Colonic mucosa (tissue), 4 donors: ENCODE data around the gene PLEKHM3. TPM values are rescaled to one million over a fixed set of nuclear protein-coding genes. Genes with fewer than 3 reads are reported as not detected.

ENCODE experiments used
- DNase-seq: peaks from one replicate; pipeline ENCODE4 v3.0.0-alpha.2; 2020
- H3K27ac ChIP-seq: fragments of 200-600 bp; one replicate; pipeline ENCODE4 v1.8.0; 2021
- H3K27me3 ChIP-seq: fragments of 200-600 bp; one replicate; pipeline ENCODE4 v1.8.0; 2021
- H3K36me3 ChIP-seq: fragments of 200-600 bp; one replicate; pipeline ENCODE4 v1.8.0; 2021
- H3K4me1 ChIP-seq: fragments of 200-600 bp; one replicate; pipeline ENCODE4 v1.8.0; 2021; ENCODE audit warnings: mild to moderate bottlenecking
- H3K4me3 ChIP-seq: fragments of 200-600 bp; one replicate; pipeline ENCODE4 v1.8.0; 2021
- H3K9ac ChIP-seq, 2 donors: one replicate each; pipeline ENCODE4 v1.7.0; 2013; ENCODE audit warnings: control low read depth in 2 of 2, low read depth in 2 of 2, low read length in 2 of 2
- H3K9me3 ChIP-seq: fragments of 200-600 bp; one replicate; pipeline ENCODE4 v1.8.0; 2021
- CTCF ChIP-seq: fragments of 200-600 bp; IDR thresholded peaks from one replicate; pipeline ENCODE4 v1.8.0; 2022; ENCODE audit warnings: antibody characterized with exemption, mild to moderate bottlenecking
- intact Hi-C: fragments of 100-400 bp; cut with DNase I; formaldehyde crosslinking; loops from one replicate; pipeline ENCODE4 v1.14.1; 2022
- total RNA-seq, 2 donors: library from RNA; stranded (reverse); fragmentation: NEBNext Ultra II Directional in 1 of 2; extraction: Animal tissue kit (Norgen Biotek cat#: 25700) in 1 of 2; gene quantifications; one replicate each; pipeline ENCODE4 v1.2.1, GENCODE V29; 2021
- donor health status: healthy.
- donor health status: DM: no; HTN: no; CAD: no.
- donor health status: DM: no; HTN: no; CAD: no.

The PLEKHM3 gene
- total RNA-seq, 2 donors from 2014 or later: 5.7 to 8.3 TPM

- Histone ChIP-seq H3K27ac (peak overlapping the region; percentile 76), H3K4me3 (no peak overlapping the region), H3K9ac (peak overlapping the region; percentile 8 to 65), H3K27me3 (no peaks in the 10 kb centered on the region), H3K36me3 (no peaks in the 10 kb centered on the region), H3K4me1 (peaks cover 7% of the 10 kb centered on the region), H3K9me3 (no peaks in the 10 kb centered on the region)
- DNase-seq: no peak
- intact Hi-C loops: loop anchor here (5.0 kb wide), 1 partner anchor 64 kb away; the partner anchor contains the start of gene FZD5
- TF ChIP-seq CTCF: no peak
Measured at GRCh38 chr2:207830778-207831438, 194.4 kb downstream of the PLEKHM3 start.

GRCh38 chr2:207828361-207829057, 196.8 kb downstream of the PLEKHM3 start:
- Histone ChIP-seq H3K27me3 (no peaks in the 10 kb centered on the region), H3K36me3 (no peaks in the 10 kb centered on the region), H3K4me1 (peaks cover 7% of the 10 kb centered on the region), H3K4me3 (no peak overlapping the region), H3K9me3 (no peaks in the 10 kb centered on the region), H3K27ac (peak overlapping the region; percentile 76), H3K9ac (peak overlapping the region in 1 of 2 donors; percentile 54)
- DNase-seq: peak; percentile 67
- intact Hi-C loops: no loop called here
- no peak for TF ChIP-seq CTCF

GRCh38 chr2:207825978-207826377, 199.3 kb downstream of the PLEKHM3 start:
- Histone ChIP-seq H3K4me3 (no peak overlapping the region), H3K4me1 (peaks cover 7% of the 10 kb centered on the region), H3K9ac (no peak overlapping the region), H3K27ac (no peak overlapping the region), H3K27me3 (no peaks in the 10 kb centered on the region), H3K9me3 (no peaks in the 10 kb centered on the region), H3K36me3 (no peaks in the 10 kb centered on the region)
- intact Hi-C loops: no loop called here
- no peak for DNase-seq
- TF ChIP-seq CTCF: no peak

- H3K9ac ChIP-seq: no peak overlapping the region
- H3K27me3 ChIP-seq: no peaks in the 10 kb centered on the region
- TF ChIP-seq CTCF: no peak
- peaks cover 7% of the 10 kb centered on the region for H3K4me1 ChIP-seq
- DNase-seq: no peak
- H3K27ac ChIP-seq: no peak overlapping the region
- H3K4me3 ChIP-seq: no peak overlapping the region
- H3K36me3 ChIP-seq: no peaks in the 10 kb centered on the region
- intact Hi-C loops: no loop called here
- no peaks in the 10 kb centered on the region for H3K9me3 ChIP-seq
Measured at GRCh38 chr2:207825045-207825954, 200.0 kb downstream of the PLEKHM3 start.

- H3K4me1 ChIP-seq: peaks cover 3% of the 10 kb centered on the region
- no peak overlapping the region for H3K27ac ChIP-seq
- intact Hi-C loops: no loop called here
- H3K27me3 ChIP-seq: no peaks in the 10 kb centered on the region
- H3K4me3 ChIP-seq: no peak overlapping the region
- H3K9ac ChIP-seq: no peak overlapping the region
- H3K36me3 ChIP-seq: no peaks in the 10 kb centered on the region
- TF ChIP-seq CTCF: no peak
- H3K9me3 ChIP-seq: no peaks in the 10 kb centered on the region
- no peak for DNase-seq
Measured at GRCh38 chr2:207823865-207824264, 201.5 kb downstream of the PLEKHM3 start.
